Dendritic cell treated with granulocyte-macrophage colony-stimulating factor and Interleukin-4, amounts not matched to agents 40 ng/mL and 50 ng/mL, for 4 days (primary cell): ENCODE data around the gene ACTR5.
A peak's percentile ranks its signal among the peaks of the same experiment; 100 is the strongest.

Experiments used
- H3K27ac Mint-ChIP-seq: one replicate; pipeline ENCODE4 v1.8.0; 2022; ENCODE audit warnings: mild to moderate bottlenecking, mixed read lengths
- H3K27me3 Mint-ChIP-seq: one replicate; pipeline ENCODE4 v1.8.0; 2022; ENCODE audit warnings: mild to moderate bottlenecking, mixed read lengths
- H3K36me3 Mint-ChIP-seq: one replicate; pipeline ENCODE4 v1.8.0; 2022; ENCODE audit warnings: low read depth, mixed read lengths
- H3K4me1 Mint-ChIP-seq: one replicate; pipeline ENCODE4 v1.8.0; 2022; ENCODE audit warnings: low read depth, mixed read lengths
- H3K4me3 Mint-ChIP-seq: one replicate; pipeline ENCODE4 v1.8.0; 2022; ENCODE audit warnings: mild to moderate bottlenecking, moderate library complexity, mixed read lengths
- H3K9me3 Mint-ChIP-seq: one replicate; pipeline ENCODE4 v1.8.0; 2022; ENCODE audit warnings: mixed read lengths
- intact Hi-C: fragments of 100-400 bp; cut with micrococcal nuclease; formaldehyde crosslinking; loops from one replicate; pipeline ENCODE4 v1.15.0; 2022

ACTR5 gene

GRCh38 chr20:38748097-38748860, at the start of gene ACTR5:
ACTR5 (plus strand) TSS chr20:38748460; CDS start chr20:38748479, 19 bp downstream.
- intact Hi-C loops: no loop called here
- peaks cover 21% of the 10 kb centered on the region for H3K36me3 Mint-ChIP-seq
- no peaks in the 10 kb centered on the region for H3K9me3 Mint-ChIP-seq
- H3K4me3 Mint-ChIP-seq: peak within 1 kb of the TSS; percentile 89
- peak within 1 kb of the TSS; percentile 94 for H3K27ac Mint-ChIP-seq
- H3K27me3 Mint-ChIP-seq: peaks cover 22% of the 10 kb centered on the region
- H3K4me1 Mint-ChIP-seq: peaks cover 23% of the 10 kb centered on the region

- no peak overlapping the region for H3K27ac Mint-ChIP-seq
These were observed 49.7 kb upstream of the ACTR5 start for GRCh38 chr20:38698541-38698940.

GRCh38 chr20:38700141-38700540, 48.1 kb upstream of the ACTR5 start:
- intact Hi-C loops: no loop called here
- Mint-ChIP-seq H3K4me1 (no peaks in the 10 kb centered on the region), H3K9me3 (no peaks in the 10 kb centered on the region), H3K36me3 (no peaks in the 10 kb centered on the region), H3K27ac (no peak overlapping the region), H3K27me3 (peaks cover 10% of the 10 kb centered on the region), H3K4me3 (no peak overlapping the region)

More at GRCh38 chr20:38698541-38698940, 49.7 kb upstream of the ACTR5 start:
- H3K36me3 Mint-ChIP-seq: no peaks in the 10 kb centered on the region
- H3K4me1 Mint-ChIP-seq: no peaks in the 10 kb centered on the region
- no peaks in the 10 kb centered on the region for H3K9me3 Mint-ChIP-seq
- no peak overlapping the region for H3K4me3 Mint-ChIP-seq
- intact Hi-C loops: no loop called here
- H3K27me3 Mint-ChIP-seq: peaks cover 9% of the 10 kb centered on the region

- intact Hi-C loops: no loop called here
- H3K9me3 Mint-ChIP-seq: no peaks in the 10 kb centered on the region
- no peaks in the 10 kb centered on the region for H3K36me3 Mint-ChIP-seq
- H3K4me3 Mint-ChIP-seq: no peak overlapping the region
- H3K4me1 Mint-ChIP-seq: no peaks in the 10 kb centered on the region
- H3K27ac Mint-ChIP-seq: no peak overlapping the region
- H3K27me3 Mint-ChIP-seq: peaks cover 10% of the 10 kb centered on the region
These were observed 47.3 kb upstream of the ACTR5 start for GRCh38 chr20:38700926-38701325.

- H3K27ac Mint-ChIP-seq: no peak overlapping the region
- no peaks in the 10 kb centered on the region for H3K4me1 Mint-ChIP-seq
- intact Hi-C loops: no loop called here
- no peak overlapping the region for H3K4me3 Mint-ChIP-seq
- H3K9me3 Mint-ChIP-seq: no peaks in the 10 kb centered on the region
- H3K36me3 Mint-ChIP-seq: no peaks in the 10 kb centered on the region
- peaks cover 14% of the 10 kb centered on the region for H3K27me3 Mint-ChIP-seq
These were observed 44.7 kb upstream of the ACTR5 start for GRCh38 chr20:38703526-38703925.

- Mint-ChIP-seq H3K9me3 (no peaks in the 10 kb centered on the region), H3K27ac (no peak overlapping the region), H3K27me3 (peaks cover 16% of the 10 kb centered on the region), H3K4me3 (no peak overlapping the region), H3K4me1 (no peaks in the 10 kb centered on the region), H3K36me3 (no peaks in the 10 kb centered on the region)
- intact Hi-C loops: no loop called here
These were observed 44.1 kb upstream of the ACTR5 start for GRCh38 chr20:38704136-38704535.

- Mint-ChIP-seq H3K9me3 (no peaks in the 10 kb centered on the region), H3K4me3 (no peak overlapping the region), H3K36me3 (no peaks in the 10 kb centered on the region), H3K27ac (no peak overlapping the region), H3K4me1 (no peaks in the 10 kb centered on the region), H3K27me3 (peaks cover 15% of the 10 kb centered on the region)
- intact Hi-C loops: no loop called here
These were observed 41.8 kb upstream of the ACTR5 start for GRCh38 chr20:38706509-38706908.

GRCh38 chr20:38714308-38714707, 34.0 kb upstream of the ACTR5 start:
- Mint-ChIP-seq H3K27me3 (peaks cover 50% of the 10 kb centered on the region), H3K36me3 (no peaks in the 10 kb centered on the region), H3K9me3 (no peaks in the 10 kb centered on the region), H3K4me1 (no peaks in the 10 kb centered on the region), H3K27ac (no peak overlapping the region), H3K4me3 (no peak overlapping the region)
- intact Hi-C loops: no loop called here

GRCh38 chr20:38715646-38716045, 32.6 kb upstream of the ACTR5 start:
- Mint-ChIP-seq H3K9me3 (no peaks in the 10 kb centered on the region), H3K27ac (no peak overlapping the region), H3K27me3 (peaks cover 63% of the 10 kb centered on the region), H3K36me3 (no peaks in the 10 kb centered on the region), H3K4me1 (no peaks in the 10 kb centered on the region), H3K4me3 (no peak overlapping the region)
- intact Hi-C loops: no loop called here

- intact Hi-C loops: no loop called here
- H3K9me3 Mint-ChIP-seq: no peaks in the 10 kb centered on the region
- H3K4me1 Mint-ChIP-seq: peaks cover 35% of the 10 kb centered on the region
- peaks cover 97% of the 10 kb centered on the region for H3K27me3 Mint-ChIP-seq
- H3K27ac Mint-ChIP-seq: no peak overlapping the region
- H3K36me3 Mint-ChIP-seq: no peaks in the 10 kb centered on the region
- no peak overlapping the region for H3K4me3 Mint-ChIP-seq
These were observed 25.6 kb upstream of the ACTR5 start for GRCh38 chr20:38722683-38723016.

- no peaks in the 10 kb centered on the region for H3K36me3 Mint-ChIP-seq
- peaks cover 98% of the 10 kb centered on the region for H3K27me3 Mint-ChIP-seq
- H3K27ac Mint-ChIP-seq: no peak overlapping the region
- H3K4me3 Mint-ChIP-seq: no peak overlapping the region
- H3K4me1 Mint-ChIP-seq: peaks cover 38% of the 10 kb centered on the region
- intact Hi-C loops: no loop called here
- H3K9me3 Mint-ChIP-seq: no peaks in the 10 kb centered on the region
These were observed 25.0 kb upstream of the ACTR5 start for GRCh38 chr20:38723017-38723847.

GRCh38 chr20:38723848-38724625, 24.2 kb upstream of the ACTR5 start, which contains the start of gene SLC32A1:
SLC32A1 (plus strand) TSS chr20:38724486; CDS start chr20:38724725, 239 bp downstream.
- H3K27me3 Mint-ChIP-seq: peaks cover 98% of the 10 kb centered on the region
- no peak within 1 kb of the TSS for H3K27ac Mint-ChIP-seq
- H3K4me1 Mint-ChIP-seq: peaks cover 38% of the 10 kb centered on the region
- H3K9me3 Mint-ChIP-seq: no peaks in the 10 kb centered on the region
- no peak within 1 kb of the TSS for H3K4me3 Mint-ChIP-seq
- intact Hi-C loops: no loop called here
- no peaks in the 10 kb centered on the region for H3K36me3 Mint-ChIP-seq

GRCh38 chr20:38724626-38725147, 23.6 kb upstream of the ACTR5 start:
- peaks cover 38% of the 10 kb centered on the region for H3K4me1 Mint-ChIP-seq
- H3K4me3 Mint-ChIP-seq: no peak overlapping the region
- no peak overlapping the region for H3K27ac Mint-ChIP-seq
- H3K27me3 Mint-ChIP-seq: peaks cover 98% of the 10 kb centered on the region
- intact Hi-C loops: no loop called here
- no peaks in the 10 kb centered on the region for H3K9me3 Mint-ChIP-seq
- no peaks in the 10 kb centered on the region for H3K36me3 Mint-ChIP-seq
